Erythroblast (primary cell): ENCODE measurements around the gene GFOD1.

ENCODE experiments used
- GATA1 ChIP-seq: IDR thresholded peaks from 2 replicates; pipeline ENCODE4 v1.6.1; 2011; ENCODE audit warnings: low read depth, mild to moderate bottlenecking, control low read depth, low read length, moderate library complexity
- POLR2A ChIP-seq: IDR thresholded peaks from 2 replicates; pipeline ENCODE4 v1.6.1; 2011; ENCODE audit warnings: mild to moderate bottlenecking, low read length

- TF ChIP-seq POLR2A: no peak
- no peak for TF ChIP-seq GATA1
Measured at GRCh38 chr6:13412639-13413465, 74.5 kb downstream of the GFOD1 start.
